GM21528 (cell line): ENCODE results near the gene SFSWAP.

Experiments used
- ATAC-seq: cut with Tn5 transposase; IDR thresholded peaks from one replicate; pipeline ENCODE4 v1.9.1; 2021; ENCODE audit warnings: mild to moderate bottlenecking, moderate library complexity; ENCODE audit not compliant: unreplicated experiment, low FRiP score

The SFSWAP gene

DNA sequence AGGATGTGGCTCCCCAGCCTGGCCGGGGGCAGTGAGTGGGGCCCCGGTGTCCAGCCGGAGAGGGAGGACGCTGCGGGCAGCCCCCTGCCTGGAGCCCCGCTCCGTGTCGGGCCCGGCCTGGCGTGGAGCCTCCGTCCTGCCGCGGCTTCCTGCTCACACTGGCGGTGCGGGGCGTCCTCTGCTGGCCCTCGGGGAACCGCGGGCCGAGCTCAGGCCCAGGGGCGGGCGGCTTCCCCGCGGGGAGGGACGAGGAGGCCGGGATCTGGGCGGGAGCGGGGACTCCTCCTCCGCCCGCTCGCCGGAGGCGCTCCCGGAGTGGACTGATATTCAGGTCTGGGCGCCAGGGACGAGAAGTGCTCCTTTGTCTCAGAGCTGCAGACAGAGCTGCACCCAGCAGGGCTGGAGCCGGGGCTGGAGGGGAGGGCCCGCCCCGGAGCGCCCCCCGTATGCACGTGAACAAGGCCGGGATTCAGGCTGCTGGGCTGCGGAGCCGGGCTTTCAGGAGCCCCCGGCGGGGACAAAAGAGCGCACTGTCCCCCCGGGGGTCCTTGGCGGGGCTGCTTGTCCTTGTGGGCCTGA is 119.5 kb downstream of the SFSWAP start:
- ATAC-seq = no peak

- ATAC-seq = no peak
These were observed 120.2 kb downstream of the SFSWAP start for GRCh38 chr12:131830914-131831571.

DNA sequence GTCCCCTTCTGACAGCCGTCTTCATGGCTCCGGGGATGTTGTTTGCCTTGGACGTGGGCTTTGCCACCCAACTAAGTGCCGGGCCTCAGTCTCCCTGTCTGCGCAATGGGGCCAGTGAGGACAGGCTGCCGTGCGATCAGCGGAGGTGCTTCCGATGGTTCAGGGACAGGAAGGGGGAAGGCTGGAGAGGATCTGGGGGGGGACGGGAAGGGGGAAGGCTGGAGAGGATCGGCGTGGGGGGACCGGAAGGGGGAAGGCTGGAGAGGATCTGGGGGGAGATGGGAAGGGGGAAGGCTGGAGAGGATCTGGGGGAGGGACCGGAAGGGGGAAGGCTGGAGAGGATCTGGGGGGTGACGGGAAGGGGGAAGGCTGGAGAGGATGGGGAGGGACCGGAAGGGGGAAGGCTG is 120.7 kb downstream of the SFSWAP start:
- ATAC-seq = no peak

GRCh38 chr12:131832321-131833231 is 121.7 kb downstream of the SFSWAP start:
- no peak for ATAC-seq

DNA sequence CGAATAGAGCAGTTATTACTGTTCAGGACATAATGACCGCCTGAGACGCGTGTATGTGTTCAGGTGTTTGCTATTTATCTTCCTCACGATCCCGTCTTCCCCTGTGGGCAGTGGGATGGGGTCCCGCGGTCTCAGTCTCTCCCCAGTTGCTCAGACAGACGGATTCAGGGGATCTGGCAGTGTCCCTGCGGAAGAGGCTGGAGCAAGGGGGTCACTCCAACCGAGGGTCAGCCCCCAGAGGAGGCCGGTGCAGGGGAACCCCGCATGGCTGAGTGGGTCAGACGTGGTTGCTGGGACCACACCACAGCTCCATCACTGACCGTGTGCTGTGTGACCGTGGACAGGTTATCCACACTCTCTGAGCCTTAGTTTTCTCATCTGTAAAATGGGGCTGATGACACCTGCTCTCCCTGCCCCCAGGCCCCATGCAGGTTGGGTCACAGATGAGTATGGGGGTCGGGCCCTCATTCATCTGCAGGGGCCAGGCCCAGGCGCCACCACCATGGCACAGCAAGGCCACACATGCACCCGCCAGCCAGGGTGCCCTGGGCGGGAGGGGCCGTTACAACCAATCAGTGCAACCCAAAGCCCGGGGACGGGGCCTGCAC is 122.5 kb downstream of the SFSWAP start:
- no peak for ATAC-seq

- no peak for ATAC-seq
These were observed 123.2 kb downstream of the SFSWAP start for GRCh38 chr12:131833896-131834641.

DNA sequence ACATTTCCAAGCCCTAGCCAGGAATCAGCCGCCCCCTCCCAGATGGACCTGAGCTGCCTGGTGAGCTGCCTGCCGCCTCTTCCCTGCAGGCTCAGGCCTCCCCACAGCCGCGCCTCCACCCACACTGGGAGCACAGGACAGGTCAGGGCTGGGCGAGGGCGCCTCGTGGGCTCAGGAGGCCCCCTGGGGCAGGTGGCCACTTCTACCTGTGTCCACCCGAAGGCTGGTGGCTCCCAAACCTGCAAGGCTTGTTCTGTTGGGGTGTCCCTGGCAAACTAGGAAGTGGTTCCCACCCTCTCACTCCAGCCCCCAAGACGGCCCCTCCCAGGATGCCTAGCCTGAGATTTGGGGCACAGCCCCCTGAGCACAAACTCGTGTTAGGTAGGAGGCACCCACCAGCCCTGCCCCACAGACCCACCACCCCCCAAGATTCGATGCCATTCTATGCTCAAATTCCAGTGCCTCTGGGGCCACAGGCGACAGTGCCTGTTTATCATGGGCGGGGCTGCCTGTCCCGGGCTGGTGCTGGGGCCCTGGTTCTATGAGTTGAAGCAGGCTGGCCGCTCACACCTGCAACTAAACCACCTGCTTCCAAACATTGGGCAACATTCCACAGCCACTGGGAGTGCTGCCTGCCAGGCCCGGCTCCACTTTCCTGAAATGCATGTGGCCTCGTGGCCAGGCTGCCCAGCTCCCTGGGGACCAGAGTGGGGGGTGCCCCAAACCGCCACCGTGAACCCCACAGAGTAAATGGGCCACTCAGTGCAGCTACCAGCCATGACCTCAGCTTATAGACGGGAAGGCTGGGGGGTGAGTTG is 124.1 kb downstream of the SFSWAP start:
- ATAC-seq = no peak

DNA sequence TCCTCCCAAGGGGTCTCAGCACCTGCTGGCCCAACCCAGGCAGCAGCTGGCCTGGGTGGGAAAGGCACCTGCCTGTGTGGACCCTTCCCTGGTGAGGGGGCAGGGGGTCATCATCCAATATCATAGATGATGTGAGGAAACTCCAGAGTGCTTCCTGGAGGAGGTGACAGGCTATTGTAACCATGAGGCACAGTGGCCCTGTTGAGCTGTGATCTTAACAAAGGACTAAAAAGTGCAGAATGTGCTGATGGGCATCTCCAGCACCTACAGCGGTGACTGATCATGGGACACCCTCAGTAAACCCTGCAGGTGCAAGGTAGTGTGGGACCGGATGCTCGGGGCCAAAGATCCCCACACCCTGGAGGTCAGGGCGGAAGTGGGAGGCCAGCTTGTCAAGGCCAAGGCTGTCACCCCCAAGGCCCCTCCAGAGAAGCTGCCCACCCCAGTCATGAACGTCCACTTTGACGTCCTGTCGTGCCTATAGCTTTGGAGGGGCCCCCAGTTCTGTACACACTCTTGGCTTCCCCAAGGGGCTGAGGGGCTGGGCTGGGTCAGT is 124.8 kb downstream of the SFSWAP start:
- ATAC-seq = no peak

DNA sequence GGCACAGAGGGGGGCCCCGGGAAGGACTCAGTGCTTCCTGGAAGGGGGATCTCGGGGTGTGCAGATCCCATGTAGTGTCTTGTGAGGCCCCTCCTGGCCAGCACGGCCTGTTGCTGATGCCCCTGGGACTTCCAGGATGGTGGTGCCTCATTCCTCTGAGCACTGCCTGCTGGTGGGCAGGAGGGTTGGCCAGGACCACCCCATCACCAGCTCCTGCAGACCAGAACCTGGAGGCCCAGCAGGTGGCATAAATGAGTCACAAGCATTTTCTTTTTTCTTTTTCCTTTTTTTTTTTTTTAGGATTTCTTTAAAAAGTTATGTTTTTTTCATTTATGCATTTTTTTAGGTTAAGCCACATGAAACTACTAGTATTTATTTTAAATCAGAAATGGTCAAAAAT is 125.3 kb downstream of the SFSWAP start:
- no peak for ATAC-seq

DNA sequence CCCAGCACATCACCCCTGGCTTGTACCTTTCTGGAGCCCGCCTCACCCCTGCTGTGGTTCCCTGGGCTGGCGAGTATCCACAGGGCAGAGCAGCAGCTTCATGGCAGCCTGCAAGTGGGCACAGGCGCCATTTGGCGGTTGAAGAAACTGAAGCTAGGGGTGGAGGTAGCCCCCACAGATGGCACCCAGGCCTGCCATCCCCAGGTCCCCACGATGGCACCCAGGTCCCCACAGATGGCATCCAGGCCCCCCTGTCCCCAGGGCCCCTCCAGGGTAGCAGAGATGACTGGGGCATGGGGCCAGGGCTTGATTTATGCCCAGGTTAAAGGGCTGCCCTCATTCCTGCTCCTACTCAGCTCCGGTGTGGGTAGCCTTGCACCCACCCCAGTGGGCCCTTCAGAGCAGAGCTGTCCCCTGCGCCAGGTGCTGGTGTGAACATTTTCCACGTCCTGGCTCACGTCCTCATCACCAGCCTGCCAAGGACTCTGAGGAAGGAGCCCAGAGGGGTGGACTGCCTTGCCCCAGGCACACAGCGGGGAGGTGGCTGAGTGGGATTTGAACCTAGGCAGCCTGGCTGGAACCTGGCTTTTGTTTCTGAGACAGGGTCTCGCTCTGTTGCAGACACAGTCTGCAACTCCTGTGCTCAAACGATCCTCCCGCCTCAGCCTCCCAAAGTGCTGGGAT is 126.0 kb downstream of the SFSWAP start:
- no peak for ATAC-seq

DNA sequence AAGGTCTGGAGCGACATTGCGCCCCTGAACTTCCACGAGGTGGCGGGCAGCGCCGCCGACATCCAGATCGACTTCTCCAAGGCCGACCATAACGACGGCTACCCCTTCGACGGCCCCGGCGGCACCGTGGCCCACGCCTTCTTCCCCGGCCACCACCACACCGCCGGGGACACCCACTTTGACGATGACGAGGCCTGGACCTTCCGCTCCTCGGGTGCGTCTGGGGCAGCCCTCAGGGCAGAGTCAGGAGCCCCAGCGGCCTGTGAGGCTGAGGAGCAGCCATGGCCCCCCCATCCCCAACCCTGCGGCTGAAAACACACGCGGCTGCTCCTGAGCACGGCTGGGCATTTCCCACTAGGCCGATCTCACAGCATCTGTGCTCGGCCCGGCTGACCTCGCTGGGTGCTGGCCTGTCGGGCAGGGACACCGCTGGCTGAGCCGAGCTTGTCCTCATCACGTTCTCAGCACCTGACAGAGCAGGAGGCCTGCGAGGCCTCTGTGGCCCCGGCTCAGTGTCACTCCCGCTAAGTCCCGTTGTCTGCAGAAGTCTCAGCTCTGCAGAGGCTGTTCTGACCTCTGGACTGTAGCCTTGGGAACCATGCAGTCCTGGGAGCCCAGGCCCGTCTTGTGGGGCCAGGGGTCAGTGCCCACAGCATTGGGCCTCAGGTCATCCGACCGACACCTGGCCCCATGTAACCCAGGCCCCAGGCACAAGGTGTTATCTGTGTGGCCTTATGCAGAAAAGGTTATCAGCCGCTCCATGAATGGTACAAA is 129.9 kb downstream of the SFSWAP start:
- ATAC-seq = no peak

DNA sequence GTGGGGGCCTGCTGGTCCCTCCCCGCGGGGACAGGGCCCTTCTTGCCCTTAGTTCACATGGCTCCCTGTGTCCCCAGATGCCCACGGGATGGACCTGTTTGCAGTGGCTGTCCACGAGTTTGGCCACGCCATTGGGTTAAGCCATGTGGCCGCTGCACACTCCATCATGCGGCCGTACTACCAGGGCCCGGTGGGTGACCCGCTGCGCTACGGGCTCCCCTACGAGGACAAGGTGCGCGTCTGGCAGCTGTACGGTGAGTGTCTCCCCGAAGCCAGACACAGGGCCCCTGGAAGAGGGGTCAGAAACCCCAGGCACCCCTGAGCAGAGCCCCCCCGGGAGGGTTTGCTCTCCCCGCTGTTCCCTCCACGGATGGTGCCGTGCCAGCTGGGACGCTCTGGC is 130.7 kb downstream of the SFSWAP start:
- no peak for ATAC-seq

DNA sequence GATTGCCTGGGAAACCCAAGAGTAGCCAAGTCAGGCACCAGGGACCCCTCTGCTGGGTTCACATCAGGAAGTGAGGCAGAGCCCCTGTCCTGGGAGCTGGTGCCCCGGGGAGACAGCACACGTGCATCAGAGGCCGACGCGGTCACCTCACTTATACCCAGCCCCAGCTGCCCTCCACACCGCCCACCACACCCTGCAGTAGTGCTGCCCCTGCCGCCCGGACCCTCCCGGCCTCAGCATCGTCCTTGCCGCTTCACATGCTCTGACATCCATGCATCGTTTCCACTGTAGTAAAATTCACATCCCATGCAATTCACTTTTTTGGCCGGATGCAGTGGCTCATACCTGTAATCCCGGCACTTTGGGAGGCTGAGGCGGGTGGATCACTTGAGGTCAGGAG is 131.3 kb downstream of the SFSWAP start:
- no peak for ATAC-seq

GRCh38 chr12:131843527-131843926 is 132.6 kb downstream of the SFSWAP start:
- no peak for ATAC-seq

DNA sequence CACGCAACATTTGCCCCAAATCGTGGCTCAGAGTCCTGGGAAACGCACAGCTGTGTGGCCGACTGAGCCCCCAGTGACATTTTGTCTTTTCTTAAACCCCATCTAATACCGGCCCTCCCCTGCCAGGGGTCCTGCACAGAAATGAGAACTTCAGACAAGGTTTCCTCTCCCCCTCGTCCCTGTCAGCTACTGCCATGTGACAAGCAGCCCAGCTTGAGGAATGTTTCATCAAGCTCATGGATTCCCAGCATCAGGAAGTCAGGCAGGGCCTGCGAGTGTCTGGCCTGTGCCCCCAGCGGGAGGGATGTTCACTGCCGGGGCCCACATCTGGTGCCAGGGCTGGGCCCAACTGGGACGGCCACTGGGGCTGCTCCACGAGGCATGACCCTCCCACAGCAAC is 133.2 kb downstream of the SFSWAP start:
- ATAC-seq = no peak

- no peak for ATAC-seq
These were observed 133.8 kb downstream of the SFSWAP start for GRCh38 chr12:131844656-131845055.

DNA sequence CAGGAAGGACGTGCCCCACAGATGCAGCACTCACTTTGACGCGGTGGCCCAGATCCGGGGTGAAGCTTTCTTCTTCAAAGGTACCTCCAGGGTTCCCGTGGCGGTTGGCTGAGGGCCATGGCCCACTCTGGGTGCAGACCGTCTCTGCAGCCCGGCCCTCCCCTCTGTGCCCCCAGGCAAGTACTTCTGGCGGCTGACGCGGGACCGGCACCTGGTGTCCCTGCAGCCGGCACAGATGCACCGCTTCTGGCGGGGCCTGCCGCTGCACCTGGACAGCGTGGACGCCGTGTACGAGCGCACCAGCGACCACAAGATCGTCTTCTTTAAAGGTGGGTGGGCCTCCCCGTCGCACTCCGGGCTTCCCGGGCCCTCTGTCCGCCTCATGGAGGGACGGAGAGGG is 134.2 kb downstream of the SFSWAP start:
- no peak for ATAC-seq

GRCh38 chr12:131847456-131847855 is 136.6 kb downstream of the SFSWAP start:
- no peak for ATAC-seq
